ENCODE data around the gene EPHA3. TPM values are rescaled to one million over a fixed set of nuclear protein-coding genes. Genes with fewer than 3 reads are reported as not detected.

EPHA3 gene
- polyA plus RNA-seq, 2 of the 4 experiments (the other 2 are of a cell fraction), result not detected

GRCh38 chr3:89138048-89138447 lies 30.6 kb downstream of the EPHA3 start (continued):
- TF ChIP-seq HES2 (IDR thresholded peaks at IDR 0.05) (no peak), CHD2 (IDR thresholded peaks at IDR 0.05; ENCODE audit: low read length, partially characterized antibody) (no peak)

GRCh38 chr3:89139870-89140269 lies 32.4 kb downstream of the EPHA3 start:
- ChIA-PET CTCF (no interaction called here), POLR2A (no interaction called here)
- no peak overlapping the region for H3K27ac ChIP-seq
- FAIRE-seq (no peak), DNase-seq (ENCODE audit: low read depth in 1 of 2, low spot score in 1 of 2) (no peak), ATAC-seq (no peak)
- TF ChIP-seq E2F6 (IDR thresholded peaks at IDR 0.05; ENCODE audit: borderline replicate concordance, low read depth), result no peak
- TF ChIP-seq NFE2L2 (conservative IDR thresholded peaks at IDR 0.05; ENCODE audit: low read length), result no peak
- no peak for TF ChIP-seq RFX5 (IDR thresholded peaks at IDR 0.05)
- TF ChIP-seq NPAS2 (CRISPR knock-in tag; IDR thresholded peaks at IDR 0.05; ENCODE audit: borderline replicate concordance), result no peak
- TF ChIP-seq ATOH8 (CRISPR knock-in tag; IDR thresholded peaks at IDR 0.05; ENCODE audit: low read depth), result no peak
- TF ChIP-seq FOXS1 (CRISPR knock-in tag; IDR thresholded peaks at IDR 0.05), result no peak
- TF ChIP-seq HOXB5 (CRISPR knock-in tag; IDR thresholded peaks at IDR 0.05), result no peak
- TF ChIP-seq EHF (CRISPR knock-in tag; IDR thresholded peaks at IDR 0.05), result no peak
- no peak for TF ChIP-seq TFCP2L1 (CRISPR knock-in tag; IDR thresholded peaks at IDR 0.05)
- no peak for TF ChIP-seq TP53 (CRISPR knock-in tag; IDR thresholded peaks at IDR 0.05)
- no peak for TF ChIP-seq JUN (IDR thresholded peaks at IDR 0.05)
- TF ChIP-seq HEYL (CRISPR knock-in tag; IDR thresholded peaks at IDR 0.05), result no peak
- no peak for TF ChIP-seq KDM5A (IDR thresholded peaks at IDR 0.05)
- 4% methylated on average over 3 of the region's 3 CpGs for WGBS (ENCODE audit: missing lambda C conversion rate)
- no peak overlapping the region for H3K4me2 ChIP-seq
- no peak overlapping the region for H3K4me3 ChIP-seq
- H3K9me3 ChIP-seq, result no peaks in the 10 kb centered on the region
- no peaks in the 10 kb centered on the region for H3K4me1 ChIP-seq

- WGBS (ENCODE audit: missing lambda C conversion rate), result 11% methylated on average over 2 of the region's 2 CpGs
- ATAC-seq (no peak), FAIRE-seq (no peak), DNase-seq (ENCODE audit: low read depth in 1 of 2, low spot score in 1 of 2) (no peak)
- no peaks in the 10 kb centered on the region for H3K4me1 ChIP-seq
- no peak overlapping the region for H3K4me3 ChIP-seq
- H3K9me3 ChIP-seq, result no peaks in the 10 kb centered on the region
- POLR2A ChIA-PET, result no interaction called here
- H3K27ac ChIP-seq, result no peak overlapping the region
- CTCF ChIA-PET, result no interaction called here
- TF ChIP-seq RFX5 (IDR thresholded peaks at IDR 0.05), result no peak
- TF ChIP-seq MAFK (IDR thresholded peaks at IDR 0.05; ENCODE audit: partially characterized antibody), result peak; percentile 34
- no peak for TF ChIP-seq TFCP2L1 (CRISPR knock-in tag; IDR thresholded peaks at IDR 0.05)
- TF ChIP-seq BHLHE40 (IDR thresholded peaks at IDR 0.05; ENCODE audit: low read depth, low read length), result no peak
- no peak for TF ChIP-seq HEYL (CRISPR knock-in tag; IDR thresholded peaks at IDR 0.05)
- TF ChIP-seq EHF (CRISPR knock-in tag; IDR thresholded peaks at IDR 0.05), result no peak
- H3K4me2 ChIP-seq, result no peak overlapping the region
These were observed 36.7 kb downstream of the EPHA3 start for GRCh38 chr3:89144080-89144479.

GRCh38 chr3:89145995-89146394 lies 38.6 kb downstream of the EPHA3 start:
- DNase-seq (ENCODE audit: low read depth in 1 of 2, low spot score in 1 of 2) (peak in 1 of 2 experiments; percentile 5), FAIRE-seq (no peak), ATAC-seq (peak in 1 of 2 experiments; percentile 76; a peak in 1 of 6 replicates)
- no peak overlapping the region for H3K27ac ChIP-seq
- TF ChIP-seq PBX3 (IDR thresholded peaks at IDR 0.05) (no peak), HES2 (IDR thresholded peaks at IDR 0.05) (no peak), HMGXB4 (CRISPR knock-in tag; IDR thresholded peaks at IDR 0.05; ENCODE audit: borderline replicate concordance) (no peak), CHD2 (IDR thresholded peaks at IDR 0.05; ENCODE audit: low read length, partially characterized antibody) (no peak), SMC3 (IDR thresholded peaks at IDR 0.05) (no peak), KDM5A (IDR thresholded peaks at IDR 0.05) (no peak), ZC3H11A (IDR thresholded peaks at IDR 0.05) (no peak), CBX8 (IDR thresholded peaks at IDR 0.05) (no peak), HOXB5 (CRISPR knock-in tag; IDR thresholded peaks at IDR 0.05) (no peak), SREBF2 (IDR thresholded peaks at IDR 0.05) (no peak), CHD4 (IDR thresholded peaks at IDR 0.05; ENCODE audit: borderline replicate concordance) (no peak), NR3C1 (IDR thresholded peaks at IDR 0.05) (no peak), CTCF (IDR thresholded peaks at IDR 0.05) (no peak), FOXS1 (CRISPR knock-in tag; IDR thresholded peaks at IDR 0.05) (no peak)
- H3K4me1 ChIP-seq, result no peaks in the 10 kb centered on the region
- ChIA-PET CTCF (no interaction called here), POLR2A (no interaction called here)
- H3K9me3 ChIP-seq, result no peaks in the 10 kb centered on the region
- no peak overlapping the region for H3K4me2 ChIP-seq
- H3K4me3 ChIP-seq, result no peak overlapping the region

Measured in A549 (cell line).